ENCODE data around the gene RNU6-9.

The RNU6-9 gene

GRCh38 chr19:919199-920050 lies 26.1 kb downstream of the RNU6-9 start:
- DNase-seq (ENCODE audit: low spot score): no peak

DNA sequence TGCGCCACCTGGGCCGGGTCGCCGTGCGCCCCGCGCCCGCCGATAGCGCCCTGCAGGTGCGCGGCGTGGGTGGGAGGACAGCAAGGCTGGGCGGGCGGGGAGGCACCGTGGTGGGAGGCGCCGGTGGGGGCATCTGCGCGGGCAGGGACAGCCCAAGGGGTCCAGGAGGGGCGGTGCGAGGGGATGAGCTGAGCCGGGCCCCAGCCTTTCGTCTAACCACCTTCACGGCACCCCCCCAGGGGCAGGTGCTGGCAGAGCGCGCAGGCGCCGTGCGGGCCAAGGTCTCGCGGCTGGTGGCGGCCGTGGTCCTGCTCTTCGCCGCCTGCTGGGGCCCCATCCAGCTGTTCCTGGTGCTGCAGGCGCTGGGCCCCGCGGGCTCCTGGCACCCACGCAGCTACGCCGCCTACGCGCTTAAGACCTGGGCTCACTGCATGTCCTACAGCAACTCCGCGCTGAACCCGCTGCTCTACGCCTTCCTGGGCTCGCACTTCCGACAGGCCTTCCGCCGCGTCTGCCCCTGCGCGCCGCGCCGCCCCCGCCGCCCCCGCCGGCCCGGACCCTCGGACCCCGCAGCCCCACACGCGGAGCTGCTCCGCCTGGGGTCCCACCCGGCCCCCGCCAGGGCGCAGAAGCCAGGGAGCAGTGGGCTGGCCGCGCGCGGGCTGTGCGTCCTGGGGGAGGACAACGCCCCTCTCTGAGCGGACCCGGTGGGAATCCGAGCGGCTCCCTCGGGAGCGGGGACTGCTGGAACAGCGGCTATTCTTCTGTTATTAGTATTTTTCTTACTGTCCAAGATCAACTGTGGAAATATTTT lies 27.0 kb downstream of the RNU6-9 start:
- no peak for DNase-seq (ENCODE audit: low spot score)

GRCh38 chr19:924553-925086 lies 31.3 kb downstream of the RNU6-9 start:
- no peak for DNase-seq (ENCODE audit: low spot score)

- DNase-seq (ENCODE audit: low spot score): no peak
These were observed 31.8 kb downstream of the RNU6-9 start for GRCh38 chr19:925087-925525.

DNA sequence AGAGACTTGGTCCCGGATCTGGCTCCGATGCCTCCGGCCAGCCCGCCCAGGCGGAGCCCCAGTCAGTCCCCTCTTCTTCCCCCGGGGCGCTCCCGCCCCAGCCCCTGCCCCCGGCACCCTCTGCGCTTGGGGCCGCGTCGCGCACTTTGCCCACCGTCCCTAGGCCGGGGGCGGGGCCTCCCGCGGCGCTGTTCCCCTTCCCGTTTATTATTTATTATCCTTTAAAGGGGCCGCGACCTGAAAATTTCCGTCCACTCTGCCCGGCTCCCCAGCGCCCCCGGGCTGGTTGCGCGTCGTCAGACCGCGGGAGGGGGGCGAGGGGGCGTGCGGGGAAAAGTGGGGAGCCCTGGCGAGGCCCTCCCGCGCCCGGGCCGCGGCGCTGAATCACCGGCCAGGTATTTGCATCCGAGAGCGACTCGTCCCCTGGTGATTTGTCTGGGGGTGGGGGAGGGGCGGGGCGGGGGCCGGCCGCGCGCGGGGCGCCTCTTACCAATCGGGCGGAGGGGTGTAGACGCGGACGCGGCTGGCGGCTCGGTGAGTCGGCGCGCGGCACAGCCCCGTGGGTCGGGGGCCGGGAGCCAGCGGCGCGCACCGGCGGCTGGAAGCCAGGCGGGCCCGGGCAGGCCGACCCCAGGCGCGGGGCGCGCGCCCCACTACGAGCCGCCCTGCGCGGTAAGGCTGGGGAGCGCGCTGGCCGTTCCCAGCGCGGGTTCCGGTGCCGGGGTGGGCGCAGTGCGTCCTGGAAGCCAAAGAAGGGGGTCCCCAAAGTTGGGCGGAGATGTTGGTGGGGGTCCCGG lies 32.4 kb downstream of the RNU6-9 start, which contains the start of gene ARID3A:
Gene ARID3A, plus strand, starts transcription at position 510 of the 797 bp plus-strand sequence. CDS start 3,494 bp downstream, outside the sequence.
- peak; percentile 61 for DNase-seq (ENCODE audit: low spot score)

GRCh38 chr19:926323-926588 lies 33.0 kb downstream of the RNU6-9 start:
- DNase-seq (ENCODE audit: low spot score): no peak

- no peak for DNase-seq (ENCODE audit: low spot score)
These were observed 33.5 kb downstream of the RNU6-9 start for GRCh38 chr19:926589-927350.

GRCh38 chr19:927351-927779 lies 34.1 kb downstream of the RNU6-9 start:
- no peak for DNase-seq (ENCODE audit: low spot score)

GRCh38 chr19:927780-928401 lies 34.6 kb downstream of the RNU6-9 start:
- no peak for DNase-seq (ENCODE audit: low spot score)

DNA sequence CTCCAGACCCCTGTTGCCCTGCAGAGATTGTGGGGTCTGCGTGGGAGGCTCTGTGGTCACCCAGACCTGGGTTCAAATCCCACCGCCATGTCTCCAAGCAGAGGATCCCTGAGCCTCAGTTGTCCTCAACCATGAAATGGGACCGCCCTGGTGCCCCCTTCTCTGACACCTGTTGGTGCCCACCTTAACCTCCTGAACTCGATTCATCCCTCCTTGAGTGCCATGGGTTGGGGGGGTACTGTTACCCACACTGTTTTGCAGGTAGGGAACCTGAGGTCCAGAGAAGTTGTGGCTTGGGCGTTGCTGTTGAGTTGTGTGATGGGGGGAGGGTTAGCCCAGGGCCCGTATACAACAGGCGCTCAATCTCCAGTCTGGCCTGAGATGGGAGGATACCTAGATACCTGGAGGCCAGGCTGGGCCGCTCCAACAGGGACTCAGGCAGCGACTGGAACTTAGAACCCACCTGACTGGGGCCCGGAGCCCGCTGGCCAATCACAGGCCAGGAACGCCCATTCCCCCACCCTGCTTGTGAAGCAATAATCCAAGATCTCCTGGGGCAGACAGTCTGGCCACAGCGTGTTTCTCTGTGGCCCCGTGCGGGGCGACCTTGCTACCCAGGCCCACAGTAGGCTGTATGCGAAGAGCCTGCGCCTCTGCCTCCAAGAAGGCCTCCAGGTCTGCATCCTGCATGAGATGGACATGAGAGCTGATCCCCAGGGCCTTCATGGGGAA lies 35.4 kb downstream of the RNU6-9 start:
- DNase-seq (ENCODE audit: low spot score): no peak

GRCh38 chr19:929203-929890 lies 36.1 kb downstream of the RNU6-9 start:
- no peak for DNase-seq (ENCODE audit: low spot score)

GRCh38 chr19:929891-930258 lies 36.6 kb downstream of the RNU6-9 start:
- no peak for DNase-seq (ENCODE audit: low spot score)

DNA sequence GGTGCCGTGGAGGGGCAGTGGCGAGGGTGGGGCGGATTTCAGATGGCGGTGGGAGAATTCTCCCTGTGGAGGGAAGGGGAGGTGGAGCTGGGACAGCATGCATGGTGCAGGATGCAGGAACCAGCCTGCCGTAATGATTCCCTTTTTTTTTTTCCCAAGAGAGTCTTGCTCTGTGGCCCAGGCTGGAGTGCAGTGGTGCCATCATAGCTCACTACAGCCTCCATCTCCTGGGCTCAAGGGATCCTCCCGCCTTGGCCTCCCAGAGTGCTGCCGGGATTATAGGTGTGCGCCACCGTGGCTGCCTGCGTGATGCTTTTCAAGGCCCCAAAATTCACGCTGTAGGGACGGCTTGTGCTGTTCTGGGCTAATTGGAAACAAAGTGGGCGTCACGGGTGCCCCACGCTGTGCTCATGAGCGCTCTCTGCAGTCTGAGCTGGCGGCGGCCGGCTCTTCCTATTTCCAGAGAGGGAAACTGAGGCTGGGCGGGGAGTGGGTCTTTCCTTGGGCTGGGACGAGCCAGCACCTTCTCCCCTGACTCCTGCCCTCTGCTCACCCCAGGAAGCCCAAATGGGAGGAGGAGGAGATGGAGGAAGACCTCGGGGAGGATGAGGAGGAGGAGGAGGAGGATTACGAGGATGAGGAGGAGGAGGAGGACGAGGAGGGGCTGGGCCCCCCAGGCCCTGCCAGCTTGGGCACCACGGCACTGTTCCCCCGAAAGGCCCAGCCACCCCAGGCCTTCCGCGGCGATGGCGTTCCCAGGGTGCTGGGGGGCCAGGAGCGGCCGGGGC lies 38.8 kb downstream of the RNU6-9 start:
- DNase-seq (ENCODE audit: low spot score): no peak

GRCh38 chr19:932648-933552 lies 39.6 kb downstream of the RNU6-9 start:
- DNase-seq (ENCODE audit: low spot score): no peak

- DNase-seq (ENCODE audit: low spot score): no peak
These were observed 40.2 kb downstream of the RNU6-9 start for GRCh38 chr19:933553-933882.

DNA sequence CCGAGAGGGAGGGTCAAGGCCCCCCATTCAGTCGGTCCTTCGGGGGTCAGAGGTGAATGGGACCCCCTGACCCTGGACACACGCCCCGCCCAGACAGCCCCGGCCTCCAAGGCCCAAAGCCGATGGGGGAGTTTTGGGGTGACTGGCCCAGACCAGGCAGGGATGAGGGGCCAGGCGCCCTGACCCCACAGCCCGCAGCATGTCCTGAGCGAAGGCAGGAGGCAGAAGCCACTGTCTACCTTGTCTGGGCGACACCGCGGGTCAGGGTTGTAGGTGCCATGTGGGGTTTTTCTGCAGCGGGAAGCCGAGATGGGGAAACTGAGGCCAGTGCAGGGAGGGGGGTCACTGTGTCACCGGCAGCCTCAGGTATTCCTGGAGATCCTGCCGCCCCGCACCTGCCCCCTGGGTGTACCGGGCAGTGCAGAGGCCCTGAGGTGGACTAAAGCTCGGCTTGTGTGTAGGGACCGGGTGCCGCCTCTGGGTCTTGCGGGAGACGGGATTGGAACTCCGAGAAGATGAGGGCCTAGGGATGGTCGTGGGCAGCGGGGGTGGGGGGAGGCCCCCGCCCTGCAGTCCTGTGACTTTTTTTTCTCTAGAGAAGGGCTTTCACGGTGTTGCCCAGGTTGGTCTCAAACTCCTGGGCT lies 41.0 kb downstream of the RNU6-9 start:
- no peak for DNase-seq (ENCODE audit: low spot score)

- peak; percentile 52 for DNase-seq (ENCODE audit: low spot score)
These were observed 41.7 kb downstream of the RNU6-9 start for GRCh38 chr19:934865-935479.

Measured in putamen (tissue), 1 donor.